HG03066 (cell line): Measurements from ENCODE around the gene ALG9.

Experiments used
- ATAC-seq: cut with Tn5 transposase; IDR thresholded peaks from one replicate; pipeline ENCODE4 v1.9.1; 2021; ENCODE audit warnings: low read depth; ENCODE audit not compliant: unreplicated experiment

The ALG9 gene

DNA sequence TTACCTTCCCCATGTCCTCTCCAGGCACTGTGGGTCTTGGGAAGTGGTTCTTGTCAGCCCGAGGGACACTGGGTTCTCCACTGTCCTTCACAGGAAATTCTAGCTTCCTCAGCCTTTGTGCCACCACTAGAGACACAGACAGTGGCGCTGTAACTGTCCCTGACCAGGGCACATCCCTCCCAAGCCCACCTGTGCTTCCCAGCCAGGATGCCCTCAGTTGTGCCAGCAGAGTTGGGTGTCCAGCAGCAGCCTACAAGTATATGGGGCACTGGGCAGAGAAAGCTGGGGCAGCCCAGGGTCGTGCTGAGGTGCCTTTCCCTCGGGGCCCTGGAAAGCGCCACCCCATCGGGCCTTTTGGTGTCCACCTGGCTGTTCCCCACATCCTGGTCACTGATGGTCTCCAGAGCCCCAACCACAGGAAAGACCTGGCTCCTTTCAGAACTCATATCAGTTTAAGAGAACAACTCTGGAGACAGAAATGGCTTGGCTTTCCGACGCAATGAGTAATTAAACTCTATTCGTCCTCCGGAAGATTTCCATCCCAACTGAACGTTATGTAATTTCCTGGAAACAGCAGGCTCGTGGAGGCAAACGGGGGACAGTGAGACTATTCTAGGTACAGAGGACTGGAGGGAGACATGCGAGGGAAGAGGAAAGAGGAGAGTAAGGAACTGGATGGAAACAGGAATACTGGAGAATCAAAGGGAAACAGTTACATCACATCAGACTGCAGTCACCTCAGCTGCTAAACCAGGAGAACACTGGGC is 133.8 kb downstream of the ALG9 start:
- ATAC-seq = no peak

DNA sequence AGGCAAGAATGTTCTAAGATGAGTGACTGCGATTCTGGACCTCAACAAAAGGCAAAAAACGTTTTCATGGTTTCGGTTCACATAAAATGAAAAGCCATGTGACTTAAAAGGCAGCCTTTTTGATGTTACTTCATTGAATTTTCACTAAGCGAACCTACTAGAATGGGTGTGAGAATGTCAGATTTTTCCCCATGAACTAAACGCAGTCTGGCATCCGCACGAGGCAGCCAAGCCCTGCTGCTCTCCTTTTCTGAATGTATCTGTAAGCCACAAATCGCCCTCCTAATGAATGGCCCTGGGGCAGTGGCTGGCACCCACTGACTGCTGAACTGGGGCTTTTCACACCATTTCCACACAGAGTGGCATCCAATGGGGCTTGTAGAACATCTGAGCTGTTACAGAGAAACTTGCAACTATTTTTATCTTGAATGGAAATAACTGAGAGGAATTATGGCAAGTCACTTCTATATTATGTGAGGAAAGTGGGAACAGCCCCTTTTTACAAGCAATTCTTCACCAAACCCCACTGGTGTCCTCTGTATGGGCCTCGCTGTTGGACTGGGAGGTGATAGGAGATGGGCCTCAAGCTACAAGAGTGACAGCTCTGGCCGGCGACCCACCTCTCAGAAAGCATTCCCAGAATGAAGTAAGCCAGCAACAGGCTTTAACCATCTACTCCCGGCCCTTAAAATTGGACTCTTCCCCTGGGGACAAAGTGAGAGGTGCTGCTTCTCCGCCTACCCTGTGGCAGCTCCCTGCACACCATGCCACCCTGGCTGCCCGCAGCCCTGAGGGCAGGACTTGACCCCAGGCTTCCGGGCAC is 134.5 kb downstream of the ALG9 start:
- ATAC-seq = no peak
